ENCODE results near the gene RNF182. TPM values are rescaled to one million over a fixed set of nuclear protein-coding genes. Genes with fewer than 3 reads are reported as not detected.
"Not testable (repeated sequence)": the region's sequence is repeated elsewhere in the genome, so short reads cannot be mapped to it uniquely, and the experiment has no call there.

The RNF182 gene
- polyA plus RNA-seq, 3 donors, result not detected

- Histone ChIP-seq H3K4me1 (ENCODE audit: control insufficient read depth in 1 of 2, insufficient read depth in 2 of 2, low read length in 2 of 2) (no peaks in the 10 kb centered on the region), H3K9ac (ENCODE audit: insufficient read depth, low read length, poor library complexity, severe bottlenecking) (no peak overlapping the region), H3K79me2 (ENCODE audit: insufficient read depth, low read length) (no peaks in the 10 kb centered on the region), H2AFZ (ENCODE audit: insufficient read depth, low read depth, low read length, poor library complexity, severe bottlenecking) (no peak overlapping the region), H4K20me1 (ENCODE audit: insufficient read depth, low read length) (no peaks in the 10 kb centered on the region), H3K4me3 (replicated peaks in 1 of 3; ENCODE audit: low read depth in 2 of 3, low read length in 3 of 3) (no peak overlapping the region), H3K27me3 (ENCODE audit: control insufficient read depth in 2 of 2, insufficient read depth in 2 of 2, low read length in 2 of 2) (no peaks in the 10 kb centered on the region), H3K36me3 (replicated peaks in 1 of 2; ENCODE audit: control insufficient read depth in 1 of 2, insufficient read depth in 2 of 2, low read length in 2 of 2) (no peaks in the 10 kb centered on the region), H3K4me2 (replicated peaks; ENCODE audit: extremely low read depth, low read length, poor library complexity, severe bottlenecking) (no peak overlapping the region), H3K27ac (ENCODE audit: low read depth in 1 of 2, low read length in 2 of 2) (no peak overlapping the region), H3K9me3 (replicated peaks in 1 of 2; ENCODE audit: control insufficient read depth in 1 of 2, insufficient read depth in 1 of 2, low read length in 2 of 2) (no peaks in the 10 kb centered on the region)
- Mint-ChIP-seq H3K4me3 (no peak overlapping the region), H3K27ac (no peak overlapping the region), H3K27me3 (ENCODE audit: low read depth in 3 of 3) (peaks cover 5 to 9% (median 7%) of the 10 kb centered on the region in 3 donors), H3K9me3 (peaks cover 0 to 7% (median 0%) of the 10 kb centered on the region in 7 donors), H3K4me1 (peaks cover 8% of the 10 kb centered on the region), H3K36me3 (no peaks in the 10 kb centered on the region)
- no CpG with 5 or more reads among the region's 5 CpGs for WGBS (ENCODE audit: insufficient coverage)
- no peak for DNase-seq
- TF ChIP-seq CTCF (IDR thresholded peaks at IDR 0.05), result no peak
- intact Hi-C loops (cut with micrococcal nuclease), result no loop called here
Observed at GRCh38 chr6:14016935-14017625, 92.3 kb downstream of the RNF182 start.

GRCh38 chr6:14017626-14018475 lies 93.1 kb downstream of the RNF182 start:
- H3K4me3 ChIP-seq (replicated peaks in 1 of 3; ENCODE audit: low read depth in 2 of 3, low read length in 3 of 3), result no peak overlapping the region
- no peak overlapping the region for H3K4me3 Mint-ChIP-seq
- TF ChIP-seq CTCF (IDR thresholded peaks at IDR 0.05), result no peak
- no peaks in the 10 kb centered on the region for H3K36me3 ChIP-seq (replicated peaks in 1 of 2; ENCODE audit: control insufficient read depth in 1 of 2, insufficient read depth in 2 of 2, low read length in 2 of 2)
- no peaks in the 10 kb centered on the region for H3K36me3 Mint-ChIP-seq
- no peak for DNase-seq
- H3K27me3 ChIP-seq (ENCODE audit: control insufficient read depth in 2 of 2, insufficient read depth in 2 of 2, low read length in 2 of 2), result no peaks in the 10 kb centered on the region
- intact Hi-C loops (cut with micrococcal nuclease), result no loop called here
- no peak overlapping the region for H3K27ac ChIP-seq (ENCODE audit: low read depth in 1 of 2, low read length in 2 of 2)
- no peak overlapping the region for H3K27ac Mint-ChIP-seq
- no peaks in the 10 kb centered on the region for H4K20me1 ChIP-seq (ENCODE audit: insufficient read depth, low read length)
- no peak overlapping the region for H3K4me2 ChIP-seq (replicated peaks; ENCODE audit: extremely low read depth, low read length, poor library complexity, severe bottlenecking)
- 95% methylated on average over 36 of the region's 46 CpGs for WGBS (ENCODE audit: insufficient coverage)
- H3K9me3 Mint-ChIP-seq, result peaks cover 0 to 7% (median 0%) of the 10 kb centered on the region in 7 donors
- H3K4me1 Mint-ChIP-seq, result peaks cover 4% of the 10 kb centered on the region
- peaks cover 5 to 9% (median 7%) of the 10 kb centered on the region in 3 donors for H3K27me3 Mint-ChIP-seq (ENCODE audit: low read depth in 3 of 3)
- no peaks in the 10 kb centered on the region for H3K4me1 ChIP-seq (ENCODE audit: control insufficient read depth in 1 of 2, insufficient read depth in 2 of 2, low read length in 2 of 2)
- no peaks in the 10 kb centered on the region for H3K79me2 ChIP-seq (ENCODE audit: insufficient read depth, low read length)
- no peaks in the 10 kb centered on the region for H3K9me3 ChIP-seq (replicated peaks in 1 of 2; ENCODE audit: control insufficient read depth in 1 of 2, insufficient read depth in 1 of 2, low read length in 2 of 2)
- H3K9ac ChIP-seq (ENCODE audit: insufficient read depth, low read length, poor library complexity, severe bottlenecking), result no peak overlapping the region
- H2AFZ ChIP-seq (ENCODE audit: insufficient read depth, low read depth, low read length, poor library complexity, severe bottlenecking), result no peak overlapping the region

GRCh38 chr6:14018559-14018958 lies 93.8 kb downstream of the RNF182 start:
- H3K4me3 Mint-ChIP-seq; H3K9me3 ChIP-seq (replicated peaks in 1 of 2; ENCODE audit: control insufficient read depth in 1 of 2, insufficient read depth in 1 of 2, low read length in 2 of 2); H3K27ac Mint-ChIP-seq; H3K4me2 ChIP-seq (replicated peaks; ENCODE audit: extremely low read depth, low read length, poor library complexity, severe bottlenecking); H3K4me1 ChIP-seq (ENCODE audit: control insufficient read depth in 1 of 2, insufficient read depth in 2 of 2, low read length in 2 of 2); H3K79me2 ChIP-seq (ENCODE audit: insufficient read depth, low read length); H3K4me1 Mint-ChIP-seq; H3K27me3 ChIP-seq (ENCODE audit: control insufficient read depth in 2 of 2, insufficient read depth in 2 of 2, low read length in 2 of 2); H3K9ac ChIP-seq (ENCODE audit: insufficient read depth, low read length, poor library complexity, severe bottlenecking); H3K9me3 Mint-ChIP-seq; DNase-seq; H3K4me3 ChIP-seq (replicated peaks in 1 of 3; ENCODE audit: low read depth in 2 of 3, low read length in 3 of 3); H3K36me3 Mint-ChIP-seq; H3K27me3 Mint-ChIP-seq (ENCODE audit: low read depth in 3 of 3); intact Hi-C loops (cut with micrococcal nuclease); H4K20me1 ChIP-seq (ENCODE audit: insufficient read depth, low read length); H2AFZ ChIP-seq (ENCODE audit: insufficient read depth, low read depth, low read length, poor library complexity, severe bottlenecking); H3K27ac ChIP-seq (ENCODE audit: low read depth in 1 of 2, low read length in 2 of 2); H3K36me3 ChIP-seq (replicated peaks in 1 of 2; ENCODE audit: control insufficient read depth in 1 of 2, insufficient read depth in 2 of 2, low read length in 2 of 2): not testable (repeated sequence)
- no CpG with 5 or more reads among the region's 6 CpGs for WGBS (ENCODE audit: insufficient coverage)

Measured in CD14-positive monocyte (primary cell).